Skin epidermis (tissue), 12 donors: ENCODE data around the gene EAF1.
"Not testable (repeated sequence)": the region's sequence is repeated elsewhere in the genome, so short reads cannot be mapped to it uniquely, and the experiment has no call there.

Experiments
- H3K27ac ChIP-seq, 21 experiments: fragments of 200-600 bp; sonication (generic) in 11 of 21; one replicate each; pipeline ENCODE4 v1.5.0; 2020; ENCODE audit warnings: mild to moderate bottlenecking in 3 of 21, inconsistent platforms in 2 of 21, moderate library complexity in 2 of 21
- H3K4me3 ChIP-seq, 7 experiments: fragments of 200-600 bp; sonication (generic) in 2 of 7; one replicate each; pipeline ENCODE4 v1.5.0; 2020; ENCODE audit warnings: inconsistent platforms in 2 of 7, mild to moderate bottlenecking in 2 of 7, moderate library complexity in 1 of 7

EAF1 gene

GRCh38 chr3:15427182-15427880, at the start of gene EAF1, which contains the start of gene METTL6:
Gene EAF1, plus strand, starts transcription at chr3:15427598. Its CDS starts 182 bp downstream, at chr3:15427780.
Gene METTL6, minus strand, starts transcription at chr3:15427544. Its CDS starts 1,033 bp downstream, at chr3:15426511.
- peak within 1 kb of the TSS; percentile 63 to 93 (median 77) for H3K4me3 ChIP-seq
- H3K27ac ChIP-seq, result peak within 1 kb of the TSS; percentile 76 to 95 (median 90)

DNA sequence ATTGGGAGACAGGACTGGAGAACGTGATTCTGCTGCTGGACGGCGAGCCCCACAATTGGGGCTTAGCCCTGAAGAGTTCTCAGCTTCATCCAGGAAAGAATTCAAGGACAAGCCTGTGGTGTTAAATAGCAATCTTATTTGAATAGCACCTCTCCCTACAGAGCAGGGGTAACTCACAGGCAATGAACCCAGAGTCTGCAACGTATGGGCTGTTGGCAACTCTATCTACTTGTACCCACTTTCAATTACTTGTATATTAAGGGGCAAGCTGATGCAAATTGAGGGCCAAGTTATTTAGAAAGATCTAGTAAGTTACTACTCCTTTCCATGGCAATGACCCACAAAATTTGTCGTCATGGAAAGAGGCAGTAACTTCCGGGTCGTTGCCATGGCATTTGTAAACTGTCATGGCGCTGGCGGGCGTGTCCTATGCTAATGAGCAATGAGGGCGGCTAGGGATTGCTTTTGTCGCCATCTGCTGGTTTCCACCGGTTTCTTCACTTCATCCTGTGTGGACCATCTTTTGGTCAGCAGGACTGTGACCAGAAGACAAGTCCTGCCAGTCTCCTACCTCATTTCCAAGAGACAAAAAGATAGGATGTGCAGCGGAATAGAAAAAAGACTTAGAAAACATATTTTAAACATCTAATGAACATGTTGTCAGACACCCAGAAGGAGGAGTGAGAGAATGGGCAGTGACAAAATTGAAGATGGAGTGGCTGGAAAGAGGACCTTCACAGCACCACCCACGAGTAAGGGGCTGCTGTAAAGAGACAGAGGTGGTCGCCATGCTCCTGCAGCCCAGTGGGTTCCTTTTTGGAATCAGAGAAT, 49.2 kb upstream of the EAF1 start:
- peak overlapping the region in 9 of 21 experiments; percentile 18 to 74 (median 60) for H3K27ac ChIP-seq
- no peak overlapping the region for H3K4me3 ChIP-seq

DNA sequence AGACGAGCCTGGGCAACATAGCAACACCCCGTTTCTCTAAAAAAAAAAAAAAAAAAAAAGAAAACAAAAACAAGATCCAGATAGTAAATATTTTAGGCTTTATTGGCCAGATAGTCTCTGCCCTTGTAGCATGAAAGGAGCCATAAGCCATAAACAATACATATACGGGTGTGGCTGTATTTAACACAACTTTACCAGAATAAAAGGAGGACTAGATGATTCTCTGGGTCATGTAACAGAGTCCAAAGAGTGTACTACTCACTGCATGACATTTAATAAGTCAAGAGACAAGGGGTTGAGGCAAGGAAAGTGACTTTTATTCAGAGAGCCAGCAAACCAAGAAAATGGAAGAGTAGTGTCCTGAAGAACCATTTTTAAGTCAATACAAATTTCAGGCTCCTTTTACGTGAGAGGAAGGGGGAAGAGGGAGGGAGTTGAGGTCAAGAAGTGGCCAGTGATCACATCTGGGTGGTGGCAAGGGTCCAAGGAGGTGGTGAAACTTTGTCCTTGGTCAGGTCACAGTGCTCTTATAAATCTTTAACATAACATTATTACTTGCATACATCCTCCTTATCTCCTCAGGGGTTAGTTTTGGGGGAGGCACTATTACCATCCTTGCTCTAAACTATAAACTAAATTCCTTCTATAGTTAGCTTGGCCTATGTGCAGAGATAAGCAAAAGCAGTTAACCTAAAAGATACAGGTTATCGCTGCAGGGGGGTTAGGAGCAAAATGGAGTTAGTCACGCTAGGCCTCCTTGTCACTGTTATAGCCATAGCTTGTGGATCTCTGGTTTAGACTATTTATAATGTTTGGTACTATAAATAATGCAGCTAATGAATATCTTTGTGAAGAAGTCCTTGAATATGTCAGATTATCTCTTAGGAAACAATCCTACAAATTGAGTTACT, 46.2 kb upstream of the EAF1 start:
- H3K4me3 ChIP-seq, result no peak overlapping the region

GRCh38 chr3:15382405-15382923, 44.9 kb upstream of the EAF1 start:
- H3K27ac ChIP-seq, result no peak overlapping the region

More for the DNA sequence above, 46.2 kb upstream of the EAF1 start:
- no peak overlapping the region for H3K27ac ChIP-seq

GRCh38 chr3:15384510-15385237, 42.7 kb upstream of the EAF1 start:
- H3K27ac ChIP-seq, result peak overlapping the region in 7 of 21 experiments; percentile 5 to 61 (median 18)
- no peak overlapping the region for H3K4me3 ChIP-seq

More at GRCh38 chr3:15382405-15382923, 44.9 kb upstream of the EAF1 start:
- H3K4me3 ChIP-seq, result no peak overlapping the region

GRCh38 chr3:15385238-15385695, 42.1 kb upstream of the EAF1 start:
- H3K4me3 ChIP-seq, result not testable (repeated sequence)
- H3K27ac ChIP-seq, result peak overlapping the region in 4 of 21 experiments; percentile 6 to 61 (median 25)

DNA sequence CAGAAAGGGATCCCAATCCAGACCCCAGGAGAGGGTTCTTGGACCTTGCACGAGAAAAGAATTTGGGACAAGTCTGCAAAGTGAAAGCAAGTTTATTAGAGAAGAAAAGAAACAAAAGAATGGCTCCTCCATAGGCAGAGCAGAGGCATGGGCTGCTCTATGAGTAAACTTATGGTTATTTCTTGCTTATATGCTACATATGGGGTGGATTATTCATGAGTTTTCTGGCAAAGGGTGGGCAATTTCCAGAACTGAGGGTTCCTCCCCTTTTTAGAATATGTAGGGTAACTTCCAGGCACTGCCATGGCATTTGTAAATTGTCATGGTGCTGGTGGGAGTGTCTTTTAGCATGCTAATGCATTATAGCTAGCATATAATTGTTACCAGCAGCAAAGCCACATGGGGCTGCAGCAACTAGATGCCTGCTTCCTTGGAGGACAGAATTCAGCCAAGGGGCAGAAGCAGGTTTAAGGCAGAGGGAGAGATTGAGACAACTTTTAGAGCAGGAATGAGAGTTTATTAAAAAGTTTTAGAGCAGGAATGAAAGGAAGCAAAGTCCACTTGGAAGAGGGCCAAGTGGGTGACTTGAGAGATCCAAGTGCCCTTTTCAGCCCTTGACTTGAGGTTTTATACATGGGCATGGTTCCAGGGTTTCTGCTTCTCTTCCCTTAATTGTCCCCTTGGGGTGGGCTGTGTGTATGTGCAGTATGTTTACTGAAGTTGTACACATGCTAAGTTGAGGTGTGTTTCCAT, 41.3 kb upstream of the EAF1 start:
- H3K4me3 ChIP-seq, result no peak overlapping the region

GRCh38 chr3:15386654-15386955, 40.8 kb upstream of the EAF1 start:
- not testable (repeated sequence) for H3K27ac ChIP-seq, H3K4me3 ChIP-seq

More for the DNA sequence above, 41.3 kb upstream of the EAF1 start:
- peak overlapping the region in 2 of 21 experiments; percentile 10 to 61 for H3K27ac ChIP-seq

GRCh38 chr3:15387171-15387581, 40.2 kb upstream of the EAF1 start:
- H3K4me3 ChIP-seq, result no peak overlapping the region
- H3K27ac ChIP-seq, result no peak overlapping the region

GRCh38 chr3:15387735-15388134, 39.7 kb upstream of the EAF1 start:
- Histone ChIP-seq H3K27ac (no peak overlapping the region), H3K4me3 (no peak overlapping the region)

DNA sequence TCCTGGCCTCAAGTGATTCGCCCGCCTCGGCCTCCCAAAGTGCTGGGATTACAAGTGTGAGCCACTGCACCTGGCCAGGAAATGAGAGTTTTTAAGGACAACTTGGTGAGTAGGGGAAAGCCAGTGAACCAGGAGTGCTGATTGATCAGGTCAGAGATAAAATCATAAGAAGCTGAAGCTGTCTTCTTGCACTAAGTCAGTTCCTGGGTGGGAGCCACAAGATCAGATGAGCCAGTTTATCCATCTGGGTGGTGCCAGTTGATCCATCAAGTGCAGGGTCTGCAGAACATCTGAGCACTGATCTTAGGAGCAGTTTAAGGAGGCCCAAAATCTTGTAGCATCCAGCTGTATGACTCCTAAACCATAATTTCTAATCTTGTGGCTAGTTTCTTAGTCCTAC, 39.1 kb upstream of the EAF1 start:
- not testable (repeated sequence) for H3K4me3 ChIP-seq, H3K27ac ChIP-seq

DNA sequence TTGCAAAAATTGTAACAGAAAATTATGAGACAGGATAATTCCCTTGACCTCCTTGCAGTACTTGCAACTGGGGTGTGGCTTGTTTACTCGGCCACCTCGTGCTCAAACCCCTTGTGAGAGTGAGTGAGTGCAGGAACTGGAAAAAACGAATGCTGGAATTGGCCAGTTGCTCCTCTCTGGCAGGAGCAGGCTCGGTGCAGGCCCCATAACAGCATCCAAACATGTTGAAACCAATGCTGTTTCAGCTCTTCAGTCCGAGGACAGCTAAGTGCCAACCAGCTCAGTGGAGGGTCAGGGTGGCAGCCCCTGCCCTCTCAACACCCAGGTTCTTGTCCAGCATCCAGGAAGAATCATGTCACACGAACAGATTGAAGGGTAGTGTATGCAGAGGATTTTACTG, 36.9 kb upstream of the EAF1 start:
- H3K4me3 ChIP-seq, result no peak overlapping the region
- peak overlapping the region in 1 of 21 experiments; percentile 33 for H3K27ac ChIP-seq

- peak overlapping the region in 1 of 21 experiments; percentile 64 for H3K27ac ChIP-seq
Observed at GRCh38 chr3:15391007-15391406, 36.4 kb upstream of the EAF1 start.

GRCh38 chr3:15393252-15393651, 34.1 kb upstream of the EAF1 start:
- H3K27ac ChIP-seq, H3K4me3 ChIP-seq: not testable (repeated sequence)

More at GRCh38 chr3:15391007-15391406, 36.4 kb upstream of the EAF1 start:
- H3K4me3 ChIP-seq, result no peak overlapping the region

GRCh38 chr3:15398731-15399133, 28.7 kb upstream of the EAF1 start:
- not testable (repeated sequence) for H3K4me3 ChIP-seq, H3K27ac ChIP-seq

DNA sequence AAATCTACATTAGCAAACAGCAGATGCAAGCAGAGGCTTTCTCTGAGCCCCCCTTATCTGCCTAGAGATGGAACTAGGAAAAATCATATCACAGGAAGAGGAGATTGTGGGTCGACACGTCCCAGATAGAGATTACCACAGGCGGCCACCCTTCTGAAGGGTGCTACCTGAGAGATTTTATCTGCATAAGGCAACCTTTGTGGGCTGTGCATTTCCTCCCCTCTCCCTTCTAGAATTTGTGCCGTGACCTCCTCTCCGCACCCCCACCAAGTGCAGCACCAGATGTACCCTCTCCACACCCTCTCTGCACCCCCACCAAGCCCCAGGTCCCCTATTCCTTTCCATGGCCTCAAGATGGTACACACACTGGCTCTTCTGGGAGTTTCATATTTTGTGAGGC, 27.4 kb upstream of the EAF1 start:
- Histone ChIP-seq H3K4me3 (no peak overlapping the region), H3K27ac (no peak overlapping the region)

GRCh38 chr3:15401936-15402335, 25.5 kb upstream of the EAF1 start:
- Histone ChIP-seq H3K27ac (peak overlapping the region in 1 of 21 experiments; percentile 2), H3K4me3 (no peak overlapping the region)

DNA sequence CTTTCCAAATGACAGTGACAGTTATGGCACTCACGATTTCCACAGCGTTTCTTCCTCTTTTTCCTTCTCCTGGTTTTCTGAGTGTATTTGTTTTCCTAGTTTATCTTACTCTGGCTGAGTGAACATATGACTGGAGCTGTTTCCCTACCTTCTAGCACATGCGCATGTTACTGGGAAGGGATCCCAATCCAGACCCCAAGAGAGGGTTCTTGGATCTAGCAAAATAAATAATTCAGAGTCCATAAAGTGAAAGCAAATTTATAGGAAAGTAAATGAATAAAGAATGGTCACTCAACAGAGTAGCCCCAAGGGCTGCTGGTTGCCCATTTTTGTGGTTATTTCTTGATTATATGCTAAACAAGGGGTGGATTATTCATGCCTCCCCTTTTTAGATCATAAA, 23.9 kb upstream of the EAF1 start:
- no peak overlapping the region for H3K4me3 ChIP-seq
- H3K27ac ChIP-seq, result peak overlapping the region in 1 of 21 experiments; percentile 50
